RWPE1 (cell line): ENCODE results near the gene FSTL4.

Experiments
- CTCF ChIA-PET: fragments of 350-600 bp; sonication (Branson Sonifier 250); formaldehyde crosslinking; extraction: SDS; loops from one replicate; lab custom pipeline; 2021; lab: Yijun Ruan, JAX
- POLR2A ChIA-PET: fragments of 400-600 bp; formaldehyde crosslinking; extraction: SDS; loops from one replicate; lab custom pipeline; 2020; ENCODE audit warnings: antibody characterized with exemption; ENCODE audit not compliant: low non-redundant PET; lab: Yijun Ruan, JAX
- DNase-seq: peaks from one replicate; pipeline ENCODE4 v3.0.0; 2012; ENCODE audit warnings: low spot score
- H3K27ac ChIP-seq: fragments of 450-650 bp; 2 replicates; pipeline ENCODE4 v1.5.1; 2017
- CTCF ChIP-seq: fragments of 450-650 bp; conservative IDR thresholded peaks from 2 replicates; pipeline ENCODE4 v1.5.1; 2017; ENCODE audit warnings: low read depth, mild to moderate bottlenecking

FSTL4 gene

GRCh38 chr5:133256276-133256675 lies 356.1 kb downstream of the FSTL4 start:
- ChIA-PET CTCF (interaction anchor here (1.6 kb wide), 1 partner anchor 145 kb away, joined by 3 read pairs; no protein-coding TSS in a partner anchor), POLR2A (no interaction called here)
- no peak for TF ChIP-seq CTCF

GRCh38 chr5:133254803-133255202 lies 357.5 kb downstream of the FSTL4 start:
- TF ChIP-seq CTCF: no peak

More at GRCh38 chr5:133256276-133256675, 356.1 kb downstream of the FSTL4 start:
- no peak for DNase-seq
- no peak overlapping the region for H3K27ac ChIP-seq

GRCh38 chr5:133253671-133254070 lies 358.7 kb downstream of the FSTL4 start:
- CTCF ChIA-PET: no interaction called here
- POLR2A ChIA-PET: no interaction called here
- no peak for DNase-seq
- no peak overlapping the region for H3K27ac ChIP-seq
- no peak for TF ChIP-seq CTCF

More at GRCh38 chr5:133254803-133255202, 357.5 kb downstream of the FSTL4 start:
- ChIA-PET POLR2A (no interaction called here), CTCF (interaction anchor here (0.7 kb wide), 1 partner anchor 54 kb away, joined by 3 read pairs; no protein-coding TSS in a partner anchor)
- no peak for DNase-seq
- H3K27ac ChIP-seq: no peak overlapping the region

- CTCF ChIA-PET: no interaction called here
- no peak for TF ChIP-seq CTCF
- no peak overlapping the region for H3K27ac ChIP-seq
- DNase-seq: no peak
- POLR2A ChIA-PET: no interaction called here
Measured at GRCh38 chr5:133253070-133253469, 359.3 kb downstream of the FSTL4 start.

GRCh38 chr5:133252133-133252480 lies 360.2 kb downstream of the FSTL4 start:
- POLR2A ChIA-PET: no interaction called here
- CTCF ChIA-PET: no interaction called here
- no peak for TF ChIP-seq CTCF
- H3K27ac ChIP-seq: peak overlapping the region; percentile 42
- no peak for DNase-seq

- H3K27ac ChIP-seq: peak overlapping the region; percentile 42
- ChIA-PET POLR2A (no interaction called here), CTCF (interaction anchor here (0.5 to 0.7 kb wide), 5 partner anchors 16 to 1201 kb away, joined by 3 to 5 read pairs (median 3); no protein-coding TSS in a partner anchor)
- no peak for DNase-seq
- TF ChIP-seq CTCF: no peak
Measured at GRCh38 chr5:133251296-133252132, 360.8 kb downstream of the FSTL4 start.
